MM.1S (cell line): ENCODE measurements around the gene PEX19.

Source experiments
- DNase-seq: peaks from one replicate; pipeline ENCODE4 v3.0.0-alpha.2; 2015
- H2AFZ ChIP-seq: fragments of 300-600 bp; sonication (generic); 2 replicates; pipeline ENCODE4 v1.6.0; 2016; ENCODE audit warnings: antibody characterized with exemption, low read length
- H3F3A ChIP-seq: fragments of 300-600 bp; sonication (generic); 2 replicates; pipeline ENCODE4 v1.6.1; 2016; ENCODE audit warnings: mild to moderate bottlenecking, antibody characterized with exemption, low read length, moderate library complexity, mixed read lengths; ENCODE audit not compliant: insufficient read depth
- H3K27ac ChIP-seq: fragments of 300-600 bp; sonication (generic); 2 replicates; pipeline ENCODE4 v1.5.1; 2016; ENCODE audit warnings: mild to moderate bottlenecking, low read length
- H3K27me3 ChIP-seq: fragments of 300-600 bp; sonication (generic); replicated peaks from 2 replicates; pipeline ENCODE4 v1.6.0; 2016; ENCODE audit warnings: low read length; ENCODE audit not compliant: insufficient read depth
- H3K36me3 ChIP-seq: fragments of 300-600 bp; sonication (generic); replicated peaks from 2 replicates; pipeline ENCODE4 v1.6.1; 2016; ENCODE audit warnings: mild to moderate bottlenecking, low read length, mixed read lengths; ENCODE audit not compliant: insufficient read depth
- H3K4me1 ChIP-seq: fragments of 300-600 bp; sonication (generic); 2 replicates; pipeline ENCODE4 v1.6.1; 2016; ENCODE audit warnings: low read length, mixed read lengths
- H3K4me2 ChIP-seq: fragments of 300-600 bp; sonication (generic); 2 replicates; pipeline ENCODE4 v1.6.0; 2016; ENCODE audit warnings: low read depth, low read length
- H3K4me3 ChIP-seq: fragments of 300-600 bp; sonication (generic); 2 replicates; pipeline ENCODE4 v1.5.1; 2016; ENCODE audit warnings: low read length, mixed read lengths
- H3K79me2 ChIP-seq: fragments of 300-600 bp; sonication (generic); 2 replicates; pipeline ENCODE4 v1.6.1; 2016; ENCODE audit warnings: mixed run types, low read length, mixed read lengths
- H3K9ac ChIP-seq: fragments of 300-600 bp; sonication (generic); 2 replicates; pipeline ENCODE4 v1.6.1; 2016; ENCODE audit warnings: low read length, mixed read lengths
- H3K9me2 ChIP-seq: fragments of 300-600 bp; sonication (generic); replicated peaks from 2 replicates; pipeline ENCODE4 v1.6.1; 2016; ENCODE audit warnings: mild to moderate bottlenecking, low read length, mixed read lengths; ENCODE audit not compliant: insufficient read depth
- H3K9me3 ChIP-seq: fragments of 300-600 bp; sonication (generic); replicated peaks from 2 replicates; pipeline ENCODE4 v1.6.1; 2016; ENCODE audit warnings: mild to moderate bottlenecking, low read length, mixed read lengths; ENCODE audit not compliant: insufficient read depth
- H4K20me1 ChIP-seq: fragments of 300-600 bp; sonication (generic); 2 replicates; pipeline ENCODE4 v1.6.1; 2016; ENCODE audit warnings: mild to moderate bottlenecking, low read length, moderate library complexity, mixed read lengths; ENCODE audit not compliant: insufficient read depth
- EZH2phosphoT487 ChIP-seq: fragments of 300-600 bp; sonication (generic); IDR thresholded peaks from 2 replicates; pipeline ENCODE4 v1.6.1; 2018; ENCODE audit warnings: antibody characterized with exemption, low read length

Gene PEX19

GRCh38 chr1:160227034-160227433 is 57.9 kb downstream of the PEX19 start:
- no peaks in the 10 kb centered on the region for H4K20me1 ChIP-seq
- no peak overlapping the region for H2AFZ ChIP-seq
- H3K79me2 ChIP-seq: no peaks in the 10 kb centered on the region
- no peak for TF ChIP-seq EZH2phosphoT487
- no peaks in the 10 kb centered on the region for H3K9me2 ChIP-seq
- H3K9me3 ChIP-seq: no peaks in the 10 kb centered on the region
- H3K4me2 ChIP-seq: no peak overlapping the region; the same call in 1 of the 2 replicates
- H3K27me3 ChIP-seq: no peaks in the 10 kb centered on the region
- no peak overlapping the region for H3K4me3 ChIP-seq
- peak overlapping the region; percentile 34; the same call in 1 of the 2 replicates for H3K27ac ChIP-seq
- no peak overlapping the region for H3K9ac ChIP-seq
- DNase-seq: no peak
- H3K36me3 ChIP-seq: peaks cover 22% of the 10 kb centered on the region
- H3F3A ChIP-seq: peaks cover 4% of the 10 kb centered on the region; the same call in 1 of the 2 replicates
- H3K4me1 ChIP-seq: peaks cover 11% of the 10 kb centered on the region
